Glomerular visceral epithelial cell (primary cell): Measurements from ENCODE around the gene MKRN1.
"Not testable (repeated sequence)": the region's sequence is repeated elsewhere in the genome, so short reads cannot be mapped to it uniquely, and the experiment has no call there.

Source experiments
- DNase-seq: peaks from one replicate; pipeline ENCODE4 v3.0.0-alpha.2; 2016; ENCODE audit errors: extremely low spot score

The MKRN1 gene

DNA sequence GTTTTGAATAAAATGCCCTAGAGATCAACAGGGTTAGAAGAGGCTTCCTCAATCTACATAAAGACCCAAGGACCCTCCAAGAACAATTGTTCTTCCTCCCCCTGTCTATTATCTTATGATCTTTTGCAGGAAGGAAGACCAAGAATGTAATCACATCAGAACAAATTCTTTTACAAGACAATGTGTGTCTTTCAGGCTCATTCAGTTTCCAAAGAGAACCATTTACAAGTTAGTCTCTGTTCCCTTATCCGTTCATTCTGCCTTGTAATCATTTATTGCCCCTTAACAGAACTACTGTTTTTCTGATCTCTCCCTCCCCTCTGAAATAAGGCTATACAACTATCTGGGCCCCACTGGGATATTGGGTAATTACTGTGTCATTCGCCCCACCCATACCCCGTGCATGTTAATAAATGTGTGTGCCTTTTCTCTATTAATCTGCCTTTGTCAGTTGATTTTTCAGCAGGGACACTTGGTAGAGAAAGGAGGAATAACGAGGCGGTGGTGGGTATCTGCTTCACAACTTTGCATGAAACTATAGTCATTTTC is 5.7 kb upstream of the MKRN1 start:
- DNase-seq, result no peak

DNA sequence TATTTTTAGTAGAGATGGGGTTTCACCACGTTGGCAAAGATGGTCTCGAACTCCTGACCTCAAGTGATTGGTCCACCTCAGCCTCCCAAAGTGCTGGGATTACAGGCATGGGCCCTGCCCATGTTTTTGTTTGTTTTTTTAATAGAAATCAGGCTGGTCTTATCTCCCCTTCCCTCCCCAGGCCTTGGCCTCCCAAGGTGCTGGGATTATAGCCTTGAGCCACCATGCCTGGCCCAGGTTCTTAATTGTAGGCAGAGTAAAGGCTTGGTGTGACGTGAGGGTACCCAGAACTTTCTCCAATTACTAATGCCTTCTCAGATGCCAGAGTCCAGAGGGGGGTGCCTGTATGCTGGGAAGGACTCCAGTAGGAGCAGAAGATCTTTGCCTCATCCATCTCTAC is 5.2 kb upstream of the MKRN1 start:
- DNase-seq, result no peak

DNA sequence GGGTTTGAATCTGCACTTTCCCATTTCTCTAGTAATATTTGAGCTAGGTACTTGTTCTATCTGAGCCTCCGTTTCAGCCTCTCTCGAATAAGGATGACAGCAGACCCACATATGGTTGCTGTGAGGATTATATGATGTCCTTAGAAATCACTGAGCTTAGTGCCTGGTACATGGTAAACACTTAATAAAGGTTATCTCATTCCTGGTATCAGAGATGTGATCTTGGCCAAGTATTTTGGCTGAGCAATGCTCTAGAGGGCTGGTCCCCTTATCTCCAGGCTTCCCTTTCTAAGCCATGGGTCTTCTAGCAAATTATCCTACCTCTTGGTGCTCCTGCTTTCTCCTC is 407 bp upstream of the MKRN1 start:
- no peak for DNase-seq

DNA sequence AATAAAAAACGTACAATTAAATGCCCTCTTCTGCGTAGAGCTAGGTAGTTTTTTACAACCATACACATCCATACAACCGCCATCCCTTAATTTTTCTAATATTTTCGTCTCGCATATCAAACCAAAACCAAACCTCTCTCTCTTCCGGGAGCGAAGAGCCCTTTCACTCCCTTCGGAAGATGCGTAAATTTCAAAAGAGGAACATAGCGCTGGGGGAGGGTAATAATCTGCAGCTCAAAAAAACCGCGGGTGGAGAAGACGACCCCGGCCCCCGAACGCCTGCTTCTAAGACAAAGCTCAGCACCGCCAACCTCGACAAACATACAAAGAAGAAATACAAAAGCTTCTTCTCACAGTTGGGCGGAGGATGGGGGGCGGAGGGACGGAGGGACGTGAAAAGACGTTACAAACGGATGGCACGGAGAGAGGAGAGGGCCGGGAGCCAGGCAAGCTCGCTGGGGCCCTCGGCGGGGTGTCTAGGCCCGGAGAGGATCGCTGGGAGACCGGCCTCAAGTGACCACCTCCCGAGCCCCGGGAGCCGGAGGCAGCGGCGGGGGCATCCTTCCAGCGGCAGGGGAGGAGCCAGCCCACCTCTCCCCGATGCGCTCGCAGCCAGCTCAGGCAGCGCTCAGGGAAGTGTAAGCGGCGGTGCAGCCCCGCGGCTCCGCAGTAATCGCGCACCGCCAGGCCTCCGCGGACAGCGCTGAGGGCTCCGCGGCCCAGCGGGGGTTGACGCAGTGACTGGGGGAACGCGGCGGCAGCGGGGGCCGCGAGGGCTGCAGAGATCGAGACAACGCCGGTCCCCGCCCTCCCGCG is 851 bp downstream of the MKRN1 start:
- peak; percentile 35 for DNase-seq

DNA sequence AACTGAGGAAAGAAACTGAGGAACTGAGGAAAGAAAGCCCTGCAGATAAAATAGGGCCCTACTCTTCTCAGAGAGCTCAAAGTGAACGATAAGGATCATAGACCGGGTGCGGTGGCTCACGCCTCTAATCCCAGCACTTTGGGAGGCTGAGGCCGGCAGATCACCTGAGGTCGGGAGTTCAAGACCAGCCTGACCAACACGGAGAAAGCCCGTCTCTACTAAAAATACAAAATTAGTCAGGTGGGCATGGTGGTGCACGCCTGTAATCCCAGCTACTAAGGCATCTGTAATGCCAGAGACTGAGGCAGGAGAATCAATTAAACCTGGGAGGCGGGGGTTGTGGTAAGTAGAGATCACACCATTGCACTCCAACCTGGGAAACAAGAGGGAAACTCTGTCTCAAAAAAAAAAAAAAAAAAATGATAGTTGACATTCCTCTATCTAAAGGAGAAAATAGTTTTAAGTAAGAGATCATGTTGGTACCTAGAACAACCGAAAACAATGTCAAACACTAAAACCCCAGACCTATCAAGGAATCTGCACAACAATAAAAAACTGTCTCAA is 2.5 kb downstream of the MKRN1 start:
- DNase-seq, result no peak

DNA sequence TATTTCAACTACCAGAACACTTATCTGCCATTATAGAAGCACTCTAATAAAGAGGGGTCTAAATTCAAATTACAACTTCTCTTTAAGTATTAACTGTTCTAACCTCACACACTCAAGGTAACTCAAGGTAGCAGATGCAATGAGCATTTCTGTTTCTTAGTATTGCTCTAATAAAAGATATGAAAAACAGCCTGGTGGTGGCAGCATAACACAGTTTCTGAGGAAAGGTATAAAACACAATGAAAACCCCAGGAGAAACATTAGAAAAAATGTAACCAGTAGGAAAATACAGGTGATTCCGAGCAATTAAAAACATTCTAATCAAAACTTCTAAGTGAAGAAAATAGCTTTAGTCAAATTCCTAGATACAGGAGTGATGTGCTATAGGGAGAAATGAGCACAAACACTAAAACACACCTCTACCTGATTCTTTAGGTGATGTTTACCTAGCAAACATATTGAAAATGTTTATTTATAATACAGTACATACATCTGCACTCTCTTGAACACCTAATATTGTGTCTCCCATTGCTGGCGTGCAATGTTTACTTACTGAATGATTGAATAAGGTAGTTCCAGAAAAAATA is 3.5 kb downstream of the MKRN1 start:
- DNase-seq, result peak; percentile 52

DNA sequence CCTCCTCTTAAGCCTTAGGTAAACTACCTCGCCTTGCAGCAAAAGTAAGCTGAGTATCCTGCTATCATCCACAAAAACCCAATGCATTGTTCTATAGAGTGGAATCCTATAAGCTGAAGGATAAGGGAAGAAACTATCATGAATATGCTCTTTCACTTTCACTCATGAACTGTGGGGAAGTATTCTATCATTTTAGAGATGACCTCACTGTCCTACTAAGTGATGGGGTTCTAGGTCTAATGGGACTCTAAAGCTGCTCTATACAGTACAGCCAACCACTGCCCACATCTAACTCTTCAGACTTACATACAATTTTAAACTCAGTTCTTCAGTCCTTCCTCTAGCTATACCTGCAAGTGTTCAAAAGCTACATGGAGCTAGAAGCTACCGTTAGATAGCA is 16.2 kb downstream of the MKRN1 start:
- DNase-seq, result no peak

DNA sequence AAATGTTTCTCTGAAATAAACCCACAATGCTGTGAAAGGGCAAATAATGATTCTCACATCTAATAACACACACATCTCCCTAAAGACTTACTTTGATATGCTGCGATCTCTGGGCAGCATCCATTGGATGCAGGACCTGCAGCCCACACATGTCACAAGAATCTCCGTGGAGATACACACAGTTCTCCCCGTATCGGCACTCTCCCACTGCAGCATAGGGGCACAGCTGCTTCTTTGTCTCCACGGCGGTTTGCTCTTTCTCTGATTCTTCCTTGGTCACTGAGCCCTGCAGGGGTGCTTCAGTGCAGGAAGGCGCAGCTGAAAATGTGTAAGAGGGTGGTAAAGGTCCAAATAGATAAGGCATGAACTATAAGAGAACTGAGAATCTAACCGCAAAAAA is 20.4 kb downstream of the MKRN1 start:
- no peak for DNase-seq

DNA sequence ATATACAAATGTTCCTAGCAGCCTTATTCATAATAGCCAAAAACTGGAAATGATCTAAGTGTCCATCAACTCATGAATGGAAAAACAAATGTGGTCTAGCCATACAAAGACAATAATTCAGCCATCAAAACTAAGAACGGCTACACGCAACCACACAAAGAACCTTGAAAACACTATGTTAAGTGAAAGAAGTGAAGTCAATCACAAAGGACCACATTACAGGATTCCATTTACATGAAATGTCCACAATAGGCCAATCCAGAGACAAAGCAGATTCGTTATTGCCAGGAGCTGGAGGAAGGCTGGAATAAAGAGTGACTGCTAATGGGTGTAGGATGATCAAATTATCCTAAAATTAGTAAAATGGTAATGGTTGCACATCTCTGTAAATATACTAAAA is 21.1 kb downstream of the MKRN1 start:
- DNase-seq, result no peak

DNA sequence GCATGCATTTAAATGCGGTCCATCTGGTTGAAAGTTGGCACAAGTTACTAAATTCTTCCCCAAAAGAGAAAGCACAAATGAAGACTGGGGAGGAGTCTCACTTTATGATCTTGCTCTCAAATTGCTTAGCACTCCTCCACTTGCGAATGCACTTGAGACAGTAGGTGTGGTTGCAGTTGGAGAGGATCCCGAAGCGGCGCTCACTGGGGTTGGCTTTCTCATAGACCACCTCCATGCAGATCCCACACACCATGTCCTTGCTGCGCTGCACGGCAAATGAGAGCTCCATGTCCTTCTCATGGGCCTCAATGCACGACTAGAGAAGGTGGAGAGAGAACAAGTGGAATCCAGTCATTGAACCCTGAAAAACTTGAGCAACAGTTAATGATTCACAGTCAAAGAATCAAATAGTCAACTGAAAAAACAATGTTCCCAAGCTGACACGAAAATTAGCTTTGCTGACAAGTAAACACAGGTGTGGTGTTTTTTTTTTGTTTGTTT is 22.7 kb downstream of the MKRN1 start:
- no peak for DNase-seq

DNA sequence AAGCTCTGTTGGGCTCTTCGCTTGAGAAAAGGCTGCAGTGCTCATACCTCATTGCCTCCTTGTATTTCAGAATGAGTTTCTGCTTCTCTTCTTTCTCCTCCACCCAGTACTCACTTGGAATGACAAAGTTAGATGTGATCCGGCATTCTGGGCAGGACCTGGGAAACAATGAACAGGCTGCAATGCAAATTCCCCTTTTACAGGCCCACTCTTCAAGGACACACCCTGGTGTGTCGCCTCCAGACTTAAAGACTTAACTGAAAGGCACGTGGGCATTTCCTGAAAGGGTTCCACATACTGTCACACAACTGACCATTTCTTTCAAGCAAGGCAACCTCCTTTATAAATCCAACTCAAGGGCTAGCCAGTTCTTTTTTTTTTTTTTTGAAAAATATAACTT is 23.6 kb downstream of the MKRN1 start:
- DNase-seq, result no peak

DNA sequence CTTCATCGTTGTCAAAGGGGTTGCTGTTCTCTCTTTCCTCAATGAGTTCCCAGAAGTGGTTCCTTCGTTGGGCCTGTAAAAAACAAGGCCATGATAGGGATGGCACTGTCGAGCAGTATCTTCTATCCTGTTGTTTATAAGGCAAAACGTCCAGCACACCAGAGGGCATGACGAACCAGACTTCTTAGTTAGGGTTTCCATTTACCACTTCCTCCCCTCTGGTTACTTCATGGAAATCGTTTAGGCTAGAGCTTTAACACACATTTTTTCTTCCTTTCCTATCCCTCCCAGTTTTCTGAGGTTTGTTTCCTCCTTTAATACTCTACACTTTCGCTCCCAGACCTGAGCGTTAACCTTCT is 24.7 kb downstream of the MKRN1 start:
- no peak for DNase-seq

DNA sequence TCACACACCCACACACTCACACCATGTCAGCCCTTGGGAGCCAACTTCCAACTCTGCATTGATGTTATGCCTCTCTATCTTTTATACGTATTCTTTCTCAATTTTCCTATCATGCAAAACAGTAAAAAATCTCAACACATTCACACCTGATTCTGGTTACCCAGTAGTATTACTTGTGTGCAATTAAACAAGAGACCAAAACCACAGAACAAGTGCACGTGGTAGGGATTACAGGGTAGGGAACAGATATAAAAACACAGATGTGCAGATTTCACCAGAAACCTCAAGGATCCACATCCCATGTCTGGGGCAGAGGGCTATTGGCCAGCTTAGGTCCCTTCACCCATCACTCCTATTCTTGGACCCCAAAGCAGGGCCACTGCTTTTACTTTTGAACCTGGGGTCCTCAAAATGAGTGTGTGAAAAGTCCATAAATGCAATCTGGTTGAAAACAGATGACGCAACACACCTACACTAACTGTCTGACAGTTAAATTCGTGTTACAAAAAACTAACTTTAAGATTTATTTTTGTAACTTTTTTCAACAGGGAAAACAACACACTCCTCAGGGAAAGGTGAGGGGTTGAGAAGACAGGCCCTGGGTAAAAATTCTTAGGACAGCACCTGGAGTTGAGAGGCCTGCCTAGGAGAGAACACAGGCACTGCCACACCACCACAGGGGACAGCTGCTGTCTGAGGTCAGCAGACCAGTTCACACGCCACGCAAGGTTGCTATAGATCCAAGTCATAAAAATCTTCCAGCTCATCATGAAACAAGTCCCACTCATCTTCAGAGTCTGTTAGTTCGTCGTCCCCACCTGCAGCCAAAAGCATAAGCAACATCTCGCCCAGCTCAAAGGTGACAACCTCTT is 25.3 kb downstream of the MKRN1 start:
- DNase-seq, result not testable (repeated sequence)

DNA sequence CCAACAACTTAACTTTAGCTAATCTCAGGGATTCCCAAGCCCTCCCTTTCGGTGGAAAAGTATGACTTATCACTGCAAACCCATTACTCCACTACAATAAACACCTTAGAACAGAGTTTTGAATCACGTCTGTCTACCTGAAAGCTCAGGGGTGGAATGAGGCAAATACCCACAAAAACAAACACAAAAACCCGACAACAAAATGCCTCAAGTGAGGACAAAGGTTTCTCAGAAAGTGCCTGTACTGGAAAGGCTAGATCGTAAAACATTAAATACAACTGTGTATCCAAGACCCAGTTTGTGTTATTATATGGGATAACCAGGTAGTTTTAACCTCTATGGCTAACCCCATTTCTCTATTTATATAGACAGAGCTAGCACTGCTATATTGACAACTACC is 26.0 kb downstream of the MKRN1 start:
- DNase-seq, result no peak

DNA sequence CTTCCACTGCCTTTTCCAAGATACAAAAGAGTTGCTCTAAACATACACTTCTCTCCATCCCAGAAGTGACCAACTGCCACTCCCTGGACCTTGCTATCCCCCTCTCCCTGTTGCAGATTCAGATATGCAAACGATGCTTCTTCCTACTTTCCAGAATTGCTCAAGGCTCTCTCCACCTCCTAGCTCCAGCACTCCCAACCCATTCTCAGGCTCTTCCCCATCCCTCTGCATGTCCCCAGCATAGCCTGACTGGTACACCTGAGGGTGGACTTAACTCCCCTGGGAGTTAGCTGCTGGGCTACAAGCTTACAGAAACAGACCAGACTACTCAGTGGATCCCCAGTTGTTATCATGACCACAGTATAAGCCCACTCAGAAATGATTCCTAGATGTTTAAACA is 27.6 kb downstream of the MKRN1 start:
- DNase-seq, result no peak

DNA sequence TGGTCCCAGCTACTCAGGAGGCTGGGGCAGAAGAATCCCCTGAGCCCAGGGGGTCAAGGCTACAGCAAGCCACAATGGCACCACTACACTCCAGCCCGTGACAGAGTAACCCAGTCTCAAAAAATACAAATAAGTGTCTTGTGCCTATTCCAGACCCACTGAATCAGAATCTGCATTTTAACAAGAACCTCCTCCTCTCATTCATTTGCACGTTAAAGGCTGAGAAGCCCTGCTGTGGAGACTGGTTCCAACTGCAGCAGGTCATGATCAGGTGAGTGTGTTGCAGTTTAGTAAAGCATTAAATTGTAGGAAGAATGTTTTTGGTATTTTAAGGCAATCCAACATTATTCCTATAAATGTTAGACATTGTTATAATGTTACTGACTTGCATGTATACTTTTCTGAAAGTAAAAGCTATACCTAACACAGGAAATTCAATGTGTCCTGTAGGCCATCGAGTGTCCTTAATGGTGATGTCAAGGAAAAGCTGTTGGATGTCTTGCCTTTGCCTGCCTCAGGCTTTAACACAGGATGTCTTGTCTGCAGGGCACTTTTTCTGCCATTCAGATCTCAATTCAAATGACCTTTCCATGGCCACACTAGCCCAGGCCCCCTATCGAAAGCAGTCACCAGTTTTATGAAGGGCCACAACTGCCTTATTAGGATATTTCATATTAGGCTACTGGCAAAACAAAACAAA is 30.4 kb downstream of the MKRN1 start:
- DNase-seq, result no peak

DNA sequence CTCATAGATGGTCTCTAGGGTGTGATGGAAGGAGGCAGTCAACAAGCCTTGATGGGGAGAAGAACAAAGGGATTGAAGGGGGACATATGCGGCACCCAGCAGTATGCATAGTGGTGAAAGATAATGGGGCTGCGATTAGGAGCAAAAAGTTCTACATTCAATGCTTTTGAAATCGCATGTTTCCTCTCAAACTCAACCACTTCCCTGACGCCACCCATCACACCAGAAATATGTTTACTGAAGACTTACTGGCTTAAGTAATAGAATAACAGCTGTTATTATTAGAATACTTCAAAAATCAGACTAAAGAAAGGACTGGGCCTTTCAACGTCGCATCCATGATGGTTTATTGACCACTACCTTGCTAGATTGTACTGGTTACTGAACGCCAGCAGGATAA is 31.5 kb downstream of the MKRN1 start:
- DNase-seq, result no peak

DNA sequence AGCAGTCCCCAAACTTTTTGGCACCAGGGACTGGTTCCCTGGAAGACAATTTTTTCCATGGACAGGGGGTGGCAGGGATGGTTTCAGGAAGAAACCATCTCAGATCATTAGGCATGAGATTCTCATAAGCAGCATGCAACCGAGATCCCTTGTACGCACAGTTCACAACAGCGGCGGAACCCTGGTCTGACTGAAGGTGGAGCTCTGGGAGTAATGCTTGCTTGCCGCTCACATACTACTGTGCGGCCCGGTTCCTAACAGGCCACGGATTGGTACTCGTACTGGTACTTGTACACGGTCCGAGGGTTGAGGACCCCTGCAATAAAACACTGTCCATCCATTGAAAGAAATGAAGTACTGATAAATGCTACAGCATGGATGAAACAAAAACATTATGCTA is 32.8 kb downstream of the MKRN1 start:
- DNase-seq, result no peak

DNA sequence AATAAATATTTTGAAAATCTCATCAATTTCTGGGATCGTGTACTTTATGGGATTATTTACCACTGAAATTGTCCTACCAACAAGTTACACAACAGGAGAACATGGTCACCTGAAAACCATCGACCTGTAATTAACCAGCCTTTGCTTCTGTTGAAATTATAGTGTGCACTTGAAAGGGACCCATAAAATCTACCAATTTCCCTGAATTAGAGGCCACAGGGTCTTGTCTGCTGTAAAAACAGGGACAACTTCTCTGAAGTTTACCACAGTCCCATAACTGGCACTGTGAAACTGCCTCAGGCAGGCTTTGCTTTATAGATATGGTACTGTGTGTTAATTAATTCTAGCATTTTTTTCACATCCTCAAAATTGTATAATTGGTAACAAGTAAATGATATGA is 37.8 kb downstream of the MKRN1 start:
- DNase-seq, result no peak

DNA sequence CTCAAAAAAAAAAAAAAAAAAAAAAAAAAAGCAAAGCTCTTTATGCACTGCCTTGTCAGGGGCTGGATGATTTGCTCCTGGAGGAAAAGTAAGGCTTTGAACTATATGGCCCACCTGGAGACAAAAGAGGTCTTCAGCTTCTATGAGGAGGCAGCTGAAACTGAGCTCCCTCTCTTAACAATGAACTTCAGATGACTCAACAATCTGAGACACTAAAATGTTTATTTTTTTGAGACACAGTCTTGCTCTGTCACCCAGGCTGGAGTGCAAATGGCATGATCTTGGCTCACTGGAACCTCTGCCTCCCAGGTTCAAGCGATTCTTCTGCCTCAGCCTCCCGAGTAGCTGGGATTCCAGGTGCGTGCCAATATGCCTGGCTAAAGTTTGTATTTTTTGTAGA is 38.7 kb downstream of the MKRN1 start:
- no peak for DNase-seq

DNA sequence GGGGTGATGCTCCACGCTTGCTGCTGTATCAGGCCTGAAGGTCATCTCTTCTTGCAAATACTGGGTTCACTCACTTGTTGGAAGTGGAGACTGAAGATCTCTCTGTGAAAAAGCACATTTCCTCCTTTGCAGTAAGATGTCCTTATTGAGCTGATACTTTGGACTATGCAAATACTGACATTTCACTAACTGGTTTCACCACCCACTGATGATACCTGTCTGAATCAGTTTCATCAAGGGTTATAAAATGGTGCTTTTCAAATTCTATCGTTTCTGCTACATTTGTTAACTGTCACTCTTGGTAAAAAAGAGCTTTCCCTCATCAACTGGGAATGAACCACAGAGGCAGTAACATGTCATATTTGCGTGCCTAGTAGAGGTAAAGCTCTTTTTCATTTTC is 39.9 kb downstream of the MKRN1 start:
- DNase-seq, result no peak
